HG03460 (cell line): Measurements from ENCODE around the gene CCDC134.
"Not testable (repeated sequence)": the region's sequence is repeated elsewhere in the genome, so short reads cannot be mapped to it uniquely, and the experiment has no call there.

ENCODE experiments used
- ATAC-seq: cut with Tn5 transposase; IDR thresholded peaks from one replicate; pipeline ENCODE4 v1.9.1; 2021; ENCODE audit not compliant: unreplicated experiment

CCDC134 gene

DNA sequence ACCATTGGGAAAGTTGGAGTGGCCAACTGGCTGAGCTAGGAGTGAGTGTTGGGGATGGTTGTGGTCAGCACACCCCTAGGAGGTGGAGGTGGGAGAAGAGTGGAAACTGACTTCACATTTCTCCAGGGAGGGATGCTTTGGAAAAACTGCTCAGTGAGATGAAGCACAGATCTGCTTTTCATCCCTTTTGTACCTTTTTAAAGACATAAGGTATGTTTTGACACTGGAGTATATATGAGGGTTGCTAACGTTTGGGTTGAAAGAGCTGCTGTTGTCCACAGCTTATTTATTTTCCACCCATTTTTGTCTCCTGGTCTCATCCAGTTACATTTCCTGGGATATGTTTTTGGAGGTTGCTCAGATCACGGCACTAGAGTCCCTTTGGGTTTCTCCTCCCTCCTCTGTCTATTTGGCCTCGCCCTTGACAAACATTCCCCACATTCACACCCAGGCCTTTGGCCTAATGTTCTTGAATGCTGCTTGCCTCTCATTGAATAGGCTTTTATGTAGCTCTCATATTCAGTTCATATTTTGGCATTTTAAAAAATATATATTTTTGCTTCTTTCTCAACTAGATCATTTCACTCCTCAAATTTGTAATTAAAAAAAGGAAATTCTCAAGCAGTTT, 40.7 kb downstream of the CCDC134 start:
- ATAC-seq, result no peak

DNA sequence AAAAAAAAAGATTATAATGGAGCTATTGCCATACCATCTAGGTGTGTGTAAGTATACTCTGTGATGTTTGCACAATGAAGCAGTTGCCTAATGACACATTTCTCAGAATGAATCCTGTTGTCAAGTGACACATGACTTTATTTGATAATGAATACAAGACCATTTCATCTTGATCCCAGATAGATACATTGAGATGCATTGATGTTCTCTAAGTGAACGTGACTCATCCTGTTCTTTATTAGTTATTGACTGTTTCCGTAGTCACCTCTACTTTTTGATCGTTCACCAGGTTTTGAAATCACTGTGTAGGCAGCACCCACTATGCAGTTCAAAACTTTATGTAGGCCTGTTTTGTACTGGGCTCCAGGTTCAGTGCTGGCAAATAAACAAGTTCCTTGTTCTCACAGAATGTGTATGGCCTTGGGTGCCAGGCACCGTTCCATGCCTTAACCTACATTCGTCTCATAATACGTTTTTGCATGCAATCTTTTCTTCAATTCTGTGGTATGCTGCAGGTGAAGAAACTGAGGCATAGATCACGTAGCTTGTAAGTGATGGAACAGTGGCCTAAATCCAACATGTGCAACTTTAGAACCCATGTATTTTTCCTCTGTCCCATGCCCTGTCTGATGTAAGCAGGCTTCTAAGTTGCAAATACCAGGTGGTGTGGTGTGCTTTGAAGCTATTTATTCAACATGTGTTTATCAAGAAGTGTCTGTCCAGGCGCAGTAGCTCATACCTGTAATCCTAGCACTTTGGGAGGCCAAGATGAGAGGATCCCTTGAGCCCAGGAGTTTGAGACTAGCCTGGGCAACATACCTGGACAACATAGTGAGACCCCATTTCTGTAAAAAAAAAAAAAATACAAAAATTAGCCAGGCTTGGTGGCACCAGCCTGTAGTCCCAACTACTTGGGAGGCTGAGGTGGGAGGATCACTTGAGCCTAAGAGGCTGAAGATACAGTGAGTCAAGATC, 42.8 kb downstream of the CCDC134 start:
- no peak for ATAC-seq

DNA sequence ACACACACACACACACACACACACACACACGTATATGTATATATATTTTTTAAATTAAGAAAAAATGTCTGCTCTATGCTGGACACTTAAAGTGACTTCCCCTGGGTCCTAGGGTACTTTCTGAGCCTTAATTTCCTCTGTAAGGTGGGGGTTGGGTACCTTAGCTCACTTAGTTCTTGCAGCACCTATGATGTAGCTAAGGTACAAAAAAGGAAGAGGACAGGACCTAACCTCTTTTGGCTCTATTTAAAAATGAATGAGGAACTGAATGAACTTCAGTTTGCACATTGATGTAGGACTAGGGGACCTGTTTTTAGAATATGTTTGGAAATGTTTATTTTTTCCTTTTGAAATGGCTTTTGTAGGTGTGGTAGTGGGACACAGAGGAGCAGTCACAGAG, 43.6 kb downstream of the CCDC134 start:
- ATAC-seq, result no peak

DNA sequence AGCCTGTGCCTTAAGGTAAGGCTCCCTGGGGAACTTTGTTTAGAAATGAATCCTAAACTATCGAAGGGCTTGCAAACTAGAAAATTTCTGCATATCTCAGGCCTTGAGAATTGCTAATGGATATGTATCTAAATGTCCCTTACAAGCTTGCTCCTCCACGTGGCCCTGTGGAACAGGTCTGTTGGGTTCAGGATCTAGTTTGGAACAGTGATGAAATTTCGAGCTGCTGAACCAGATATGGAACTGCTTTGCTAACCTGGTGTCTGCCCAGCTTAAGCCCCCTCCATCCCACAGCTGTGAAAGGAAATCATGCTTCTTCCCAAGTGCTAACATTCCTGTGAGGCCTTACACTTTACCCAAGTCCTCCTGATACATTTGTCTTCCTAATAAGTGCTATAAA, 44.0 kb downstream of the CCDC134 start:
- ATAC-seq, result no peak

DNA sequence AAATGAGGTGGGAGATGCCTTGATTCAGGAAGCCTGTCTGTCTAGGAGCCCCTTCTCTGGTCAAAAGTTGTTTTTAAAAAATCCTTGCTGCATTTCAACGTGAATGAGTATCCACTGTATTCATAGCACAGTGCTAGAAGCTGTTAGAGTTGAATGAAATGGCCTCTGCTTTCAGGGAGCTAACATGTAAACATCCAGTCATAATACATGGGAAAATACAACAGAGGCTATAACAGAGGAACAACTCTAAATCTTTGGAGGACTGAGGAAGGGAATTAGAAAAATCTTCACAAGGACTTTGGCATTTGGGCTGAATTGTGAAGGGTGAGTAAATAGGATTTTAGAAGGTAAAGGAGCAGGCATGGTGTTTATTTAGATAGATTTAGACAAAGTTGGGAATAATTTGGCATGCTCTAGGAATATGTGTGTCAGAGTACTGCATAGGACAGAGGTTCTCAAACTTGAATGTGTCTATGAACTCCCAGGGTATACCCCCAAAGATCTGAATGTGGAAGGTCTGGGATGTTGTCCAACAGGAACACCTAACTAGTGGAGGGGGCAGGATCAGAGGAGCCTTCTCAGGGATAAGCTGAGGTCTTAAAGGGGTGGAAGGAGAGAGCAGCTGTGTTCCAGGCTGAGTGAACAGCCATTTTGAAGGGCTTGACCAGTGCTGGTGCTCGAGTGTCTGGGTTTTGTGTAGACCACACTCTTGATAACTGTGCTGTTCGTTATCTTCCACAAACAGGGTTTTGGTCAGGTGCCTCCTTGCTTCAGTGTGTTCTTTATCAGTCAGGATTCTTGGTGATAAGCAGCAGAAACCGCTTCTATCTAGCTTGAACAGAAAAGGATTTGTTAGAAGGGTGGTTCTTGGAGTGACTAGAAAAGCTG, 45.1 kb downstream of the CCDC134 start:
- no peak for ATAC-seq

DNA sequence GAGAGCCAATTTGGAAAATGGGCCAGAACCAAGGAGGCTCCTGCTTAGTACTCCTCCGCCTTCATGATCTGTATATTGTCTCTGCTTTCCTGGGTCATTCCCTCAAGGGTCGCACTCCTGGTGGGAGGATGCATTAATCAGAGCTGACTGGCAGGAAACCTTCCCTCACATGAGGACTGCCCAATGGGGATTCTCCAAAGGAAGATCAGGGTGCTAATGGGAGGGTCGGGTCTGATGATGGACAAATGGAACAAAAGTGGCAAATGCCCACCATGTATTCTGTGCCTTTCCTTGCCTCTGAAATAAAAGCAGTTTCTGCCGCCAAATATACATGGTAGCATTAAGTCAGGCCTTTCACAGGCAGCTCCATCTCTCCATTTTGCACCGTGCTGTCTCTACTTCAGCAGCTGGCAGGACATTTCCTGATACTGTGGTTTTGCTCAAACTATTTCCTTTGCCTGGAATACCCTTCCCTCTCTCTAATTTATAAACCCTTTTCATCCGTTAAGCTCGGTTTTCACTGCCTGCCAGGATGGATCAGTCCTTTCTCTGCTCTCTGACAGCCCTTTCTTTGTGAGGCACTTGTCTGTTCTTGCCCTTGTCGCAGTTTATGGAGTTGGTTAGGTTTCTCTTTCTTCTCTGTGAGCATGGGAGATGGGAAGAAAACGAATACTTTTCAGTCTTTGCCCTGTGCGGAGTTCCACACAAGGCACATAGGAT, 45.9 kb downstream of the CCDC134 start:
- ATAC-seq, result no peak

DNA sequence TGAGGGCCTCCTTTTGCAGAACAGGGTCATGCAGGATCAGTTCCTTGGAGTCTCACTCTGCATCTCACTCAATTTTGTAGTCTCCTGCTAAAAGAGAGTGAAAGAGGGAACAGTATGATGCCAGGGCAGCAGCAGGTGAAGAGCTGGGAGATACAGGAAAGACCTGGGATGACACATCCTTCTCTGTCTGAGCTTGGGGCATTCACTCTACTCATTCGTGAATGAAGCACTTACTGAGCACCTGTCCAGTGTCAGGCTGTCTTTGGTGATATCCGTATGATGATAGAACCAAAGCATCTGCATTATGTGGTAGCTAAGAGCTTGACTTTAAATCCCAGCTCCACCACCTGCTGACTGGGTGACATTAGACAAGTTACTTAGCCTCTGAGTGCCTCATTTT, 46.8 kb downstream of the CCDC134 start:
- no peak for ATAC-seq

DNA sequence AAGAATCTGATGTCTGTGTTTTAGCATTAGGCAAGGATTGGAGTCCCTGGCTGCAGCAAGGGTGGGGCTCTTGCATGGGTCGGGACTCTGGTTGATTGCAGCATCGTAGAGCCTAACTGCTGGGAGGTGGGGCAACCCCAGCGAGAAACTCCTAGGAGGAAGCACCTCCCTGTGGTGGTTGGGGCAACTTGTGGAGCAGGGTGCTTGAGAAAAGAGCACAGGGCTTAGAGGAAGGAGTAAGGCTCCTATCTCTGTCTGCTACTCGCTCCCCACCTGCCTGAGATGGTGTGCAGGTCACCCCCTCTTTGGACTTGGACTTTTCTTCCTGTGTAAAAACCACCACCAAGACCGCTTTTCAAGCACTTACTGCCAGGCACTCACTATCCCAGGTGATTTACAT, 48.0 kb downstream of the CCDC134 start:
- no peak for ATAC-seq

DNA sequence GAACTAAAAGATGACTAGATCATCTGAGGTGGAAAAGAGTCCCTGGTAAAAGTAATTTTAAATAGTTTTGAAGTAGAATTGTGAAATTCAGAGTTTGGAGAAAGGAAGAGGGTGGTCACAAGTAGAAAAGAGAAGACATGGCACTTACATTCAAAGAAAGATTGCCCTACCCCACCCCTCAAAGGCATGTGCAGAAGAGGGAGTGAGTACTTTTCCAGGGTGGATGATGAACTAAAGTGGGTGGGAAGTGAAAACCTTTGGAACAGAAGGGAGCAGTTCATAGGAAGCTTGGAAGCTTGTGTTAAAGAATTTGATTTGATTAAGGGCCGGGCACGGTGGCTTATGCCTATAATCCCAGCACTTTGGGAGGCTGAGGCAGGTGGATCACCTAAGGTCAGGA, 56.0 kb downstream of the CCDC134 start:
- ATAC-seq, result no peak

DNA sequence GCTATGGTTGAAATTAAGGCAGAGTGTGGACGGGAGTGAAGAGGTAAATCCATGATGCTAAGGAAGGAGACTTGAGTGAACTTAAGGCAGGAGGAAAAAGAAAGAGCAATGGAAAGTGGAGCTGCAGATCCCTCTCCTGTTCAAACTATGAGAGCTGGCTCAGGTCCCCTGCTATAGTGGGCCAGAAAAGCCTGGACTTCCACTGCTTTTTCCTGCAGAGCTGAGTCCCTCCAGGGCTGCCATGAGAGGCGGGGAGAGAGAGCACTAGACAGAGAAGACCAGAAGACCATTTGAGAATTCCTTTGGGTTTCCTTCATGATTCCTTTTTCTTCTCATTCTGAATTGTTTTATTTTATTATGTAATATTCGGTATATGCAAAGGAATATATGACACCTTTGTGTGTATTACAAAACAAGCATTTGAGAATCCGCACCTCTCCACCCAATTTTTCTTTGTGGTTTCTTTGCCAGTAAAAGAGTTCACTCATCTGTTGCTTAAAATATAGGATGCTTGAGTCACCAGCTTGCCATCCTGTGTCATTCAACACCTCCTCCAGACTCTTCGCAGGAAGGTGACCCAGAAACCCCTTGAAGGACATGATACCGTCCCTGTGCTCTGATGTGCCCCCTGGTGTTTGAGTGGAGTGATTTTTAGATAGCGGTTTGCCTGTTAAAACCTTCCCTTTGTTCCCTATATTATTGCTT, 56.8 kb downstream of the CCDC134 start:
- no peak for ATAC-seq

DNA sequence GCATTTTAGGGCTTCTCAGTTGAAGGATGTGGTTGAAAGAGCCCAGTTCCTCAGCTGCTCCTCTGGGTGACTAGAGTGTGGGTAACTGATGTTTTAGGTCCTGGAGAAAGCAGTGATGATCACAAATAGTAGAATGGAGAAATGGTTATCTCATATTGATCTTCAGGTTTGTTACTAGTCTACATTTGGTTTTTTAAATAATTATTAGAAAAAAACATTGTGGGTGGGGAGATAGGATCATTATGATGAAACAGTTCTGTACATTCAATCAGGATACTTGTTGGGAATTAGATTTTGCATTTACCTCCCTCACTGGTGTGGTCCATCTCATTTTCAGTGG, 57.4 kb downstream of the CCDC134 start:
- no peak for ATAC-seq

DNA sequence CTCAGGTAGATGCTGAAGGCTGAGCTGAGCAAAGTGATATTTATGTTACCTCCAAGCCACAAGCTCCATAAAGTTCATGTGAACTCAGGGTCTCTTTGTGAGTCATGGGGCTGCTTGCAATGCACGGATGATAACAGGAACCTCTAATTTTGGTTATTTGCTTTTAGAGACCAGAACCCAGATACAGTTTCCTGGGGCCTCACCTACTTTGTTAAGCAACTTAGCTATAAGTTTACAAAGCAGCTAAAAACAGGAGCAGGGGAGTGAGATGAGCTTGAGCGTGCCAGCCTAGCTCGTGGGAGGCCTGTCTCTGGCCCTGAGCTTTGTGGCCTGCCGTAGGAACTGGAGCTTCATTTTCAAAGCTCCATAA, 61.7 kb downstream of the CCDC134 start:
- ATAC-seq, result peak; percentile 55

DNA sequence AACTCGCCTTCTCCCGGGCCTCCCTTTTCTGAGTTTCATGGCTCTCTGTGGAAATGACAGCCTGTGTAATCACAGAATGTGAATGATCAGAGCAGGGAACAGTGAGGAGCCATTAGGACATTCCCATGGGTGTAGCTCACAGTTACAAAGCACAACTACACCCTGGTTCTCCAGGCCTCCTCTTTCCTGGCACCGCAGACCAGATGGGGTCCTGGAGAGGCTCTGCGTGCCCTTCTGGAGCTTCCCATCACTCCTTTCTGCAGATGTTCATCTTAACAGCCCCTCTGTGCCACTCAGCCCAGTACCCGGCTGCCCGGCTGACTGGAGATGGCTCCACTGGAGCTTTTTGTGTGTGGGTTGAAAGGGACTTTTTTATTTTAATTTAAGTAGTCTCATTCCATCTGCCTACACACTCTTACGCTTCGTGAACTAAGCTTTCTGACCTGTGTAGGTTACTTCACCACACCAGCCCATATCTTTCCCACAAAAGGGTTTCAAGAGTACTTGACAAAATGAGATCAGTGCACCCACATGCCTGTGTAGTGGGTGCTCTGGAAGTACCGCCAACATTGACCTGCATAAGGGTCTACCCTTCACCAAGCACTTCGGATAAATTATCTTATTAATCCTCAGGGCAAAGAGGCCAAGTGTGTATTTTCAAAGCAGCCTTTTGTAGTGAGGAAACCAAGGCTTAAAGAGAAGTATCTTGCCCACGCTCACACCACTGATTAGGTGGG, 62.2 kb downstream of the CCDC134 start:
- ATAC-seq, result peak; percentile 53

DNA sequence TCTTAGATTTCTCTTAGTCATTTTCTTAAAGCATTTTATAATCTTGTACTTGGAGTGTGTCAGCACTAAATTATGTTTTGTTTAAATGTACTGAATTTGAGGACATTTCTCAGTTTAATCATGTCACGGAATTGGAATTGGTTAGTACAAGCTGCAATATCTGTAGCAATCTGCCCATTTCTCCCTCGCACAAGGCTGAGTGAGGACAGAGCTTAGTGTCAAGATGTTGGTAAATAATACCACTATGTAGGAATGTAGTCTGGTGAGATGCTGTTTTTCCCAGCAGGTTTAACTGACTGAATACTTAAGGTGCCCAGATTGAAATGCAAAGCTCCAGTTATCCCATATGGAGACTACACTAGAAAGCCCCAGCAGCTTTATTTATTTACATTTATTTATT, 63.0 kb downstream of the CCDC134 start:
- no peak for ATAC-seq

DNA sequence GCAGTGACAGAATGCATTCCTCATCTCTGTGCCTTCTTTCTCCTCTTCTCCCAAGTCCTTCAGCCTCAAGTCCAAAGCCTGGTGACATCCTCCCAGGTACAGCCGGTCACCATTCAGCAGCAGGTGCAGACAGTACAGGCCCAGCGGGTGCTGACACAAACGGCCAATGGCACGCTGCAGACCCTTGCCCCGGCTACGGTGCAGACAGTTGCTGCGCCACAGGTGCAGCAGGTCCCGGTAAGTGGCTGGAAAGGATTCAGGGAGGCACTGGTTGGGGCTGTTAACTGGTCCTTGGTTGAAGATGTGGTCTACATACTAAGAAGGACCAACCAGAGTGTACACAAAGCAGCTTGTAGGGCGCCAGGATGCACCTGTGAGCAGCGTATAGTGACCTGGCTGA, 68.1 kb downstream of the CCDC134 start:
- no peak for ATAC-seq

DNA sequence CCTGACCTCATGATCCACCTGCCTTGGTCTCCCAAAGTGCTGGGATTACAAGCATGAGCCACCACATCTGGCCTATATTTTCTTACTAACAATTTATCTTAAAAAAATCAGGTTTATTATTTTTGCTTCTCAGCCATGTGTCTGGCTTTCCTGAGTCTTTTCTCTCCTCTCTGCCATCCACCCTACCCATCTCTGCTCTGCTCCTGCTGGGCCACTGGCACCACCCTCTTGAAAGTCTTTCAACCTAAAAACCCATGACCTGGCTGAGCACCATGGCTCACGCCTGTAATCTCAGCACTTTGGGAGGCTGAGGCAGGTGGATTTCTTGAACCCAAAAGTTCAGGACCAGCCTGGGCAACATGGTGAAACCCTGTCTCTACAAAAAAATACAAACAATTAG, 69.6 kb downstream of the CCDC134 start:
- ATAC-seq, result not testable (repeated sequence)

DNA sequence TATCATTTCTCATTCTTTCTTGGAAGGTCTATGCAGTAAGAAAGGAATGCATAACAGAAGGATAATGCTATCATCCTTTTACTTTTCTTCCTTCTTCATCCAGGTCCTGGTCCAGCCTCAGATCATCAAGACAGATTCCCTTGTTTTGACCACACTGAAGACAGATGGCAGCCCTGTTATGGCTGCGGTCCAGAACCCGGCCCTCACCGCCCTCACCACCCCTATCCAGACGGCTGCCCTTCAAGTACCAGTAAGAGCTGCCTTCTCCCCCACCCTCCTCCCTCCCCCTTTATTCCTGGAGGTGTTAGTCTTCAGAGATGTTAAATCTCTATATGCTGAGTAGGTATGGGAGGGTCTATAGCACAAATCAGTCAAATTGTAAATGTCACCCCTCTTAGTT, 70.3 kb downstream of the CCDC134 start:
- no peak for ATAC-seq

DNA sequence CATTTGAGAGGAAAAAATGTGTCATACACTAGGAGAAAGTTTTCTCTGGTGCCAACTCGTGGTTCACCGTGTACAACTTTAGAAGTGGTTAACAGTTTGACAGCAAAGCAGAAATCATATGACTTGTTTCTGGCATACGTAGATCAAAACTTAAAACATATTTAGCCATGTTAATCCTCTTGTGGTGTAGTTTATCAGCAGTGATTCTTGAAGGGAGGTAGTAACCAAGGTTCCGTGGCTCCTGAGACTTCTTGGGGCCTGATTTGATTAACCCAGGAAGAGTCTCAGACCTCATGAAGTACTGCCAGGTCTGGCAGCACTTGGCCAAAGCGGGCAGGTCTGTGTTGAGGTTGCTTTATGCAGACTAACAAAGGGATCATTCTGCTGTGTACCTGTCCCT, 72.9 kb downstream of the CCDC134 start:
- ATAC-seq, result no peak

DNA sequence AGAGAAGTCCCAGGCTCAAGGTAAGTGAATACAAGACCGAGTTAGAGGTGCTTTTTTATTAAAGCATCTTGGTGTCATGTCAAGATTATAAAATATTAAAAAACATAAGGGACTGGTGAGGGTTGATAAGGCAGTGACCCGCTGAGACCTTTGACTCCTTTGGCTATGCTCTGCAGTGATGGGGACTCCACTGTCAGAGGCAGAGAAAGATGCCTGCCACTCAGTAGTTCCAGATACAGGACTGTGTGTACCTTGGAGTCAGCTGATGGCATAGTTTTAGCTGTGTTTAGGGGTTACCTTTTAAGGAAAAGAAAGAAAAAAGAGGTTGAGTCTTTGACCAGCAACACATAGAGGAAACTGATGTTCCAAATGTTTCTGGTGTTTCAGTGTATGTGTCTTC, 73.6 kb downstream of the CCDC134 start:
- no peak for ATAC-seq
